Epithelial cell of esophagus (primary cell): ENCODE measurements around the gene NOL4L.
A peak's percentile ranks its signal among the peaks of the same experiment; 100 is the strongest.

ENCODE experiments used
- DNase-seq: peaks from one replicate; pipeline ENCODE4 v3.0.0; 2010; ENCODE audit warnings: low read depth
- H3K4me3 ChIP-seq: 2 replicates; pipeline ENCODE4 v1.5.1; 2011; ENCODE audit warnings: mild to moderate bottlenecking, low read length, control low read depth
- TF ChIP-seq, protein P1 (sequence below): IDR thresholded peaks from 2 replicates; pipeline ENCODE4 v1.5.1; 2011; ENCODE audit warnings: low read depth, mild to moderate bottlenecking, low read length, control low read depth, inconsistent platforms; ENCODE audit not compliant: insufficient read depth; ENCODE audit errors: missing control alignments

NOL4L gene

DNA sequence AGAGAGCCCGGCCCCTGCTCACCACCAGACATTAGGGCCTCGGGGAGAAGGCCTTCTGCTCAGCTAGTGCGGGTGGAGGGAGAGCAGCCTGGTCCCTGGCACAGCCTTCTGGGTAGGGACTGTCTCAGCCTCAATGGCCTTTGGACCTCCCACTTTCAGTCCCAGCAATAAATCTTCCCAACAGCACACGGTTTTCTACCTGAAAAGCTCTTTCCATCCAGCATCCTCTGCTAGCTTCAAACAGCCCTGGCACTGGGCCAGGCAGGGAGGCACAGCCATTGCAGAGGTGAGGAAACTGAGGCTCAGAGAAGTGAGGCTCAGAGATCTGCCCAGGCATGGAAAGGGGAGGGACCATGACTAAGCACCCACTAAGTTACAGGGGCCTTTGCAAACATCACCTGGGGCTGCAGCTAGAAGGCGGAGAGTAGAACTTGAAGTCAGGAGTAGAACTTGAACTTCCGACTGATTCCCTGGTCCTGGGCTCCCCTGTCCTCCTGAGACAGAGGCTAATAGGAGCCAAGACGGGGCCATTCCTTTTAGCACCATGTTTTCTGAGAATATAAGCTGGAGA lies 43.9 kb upstream of the NOL4L start:
- TF ChIP-seq, protein P1, sequence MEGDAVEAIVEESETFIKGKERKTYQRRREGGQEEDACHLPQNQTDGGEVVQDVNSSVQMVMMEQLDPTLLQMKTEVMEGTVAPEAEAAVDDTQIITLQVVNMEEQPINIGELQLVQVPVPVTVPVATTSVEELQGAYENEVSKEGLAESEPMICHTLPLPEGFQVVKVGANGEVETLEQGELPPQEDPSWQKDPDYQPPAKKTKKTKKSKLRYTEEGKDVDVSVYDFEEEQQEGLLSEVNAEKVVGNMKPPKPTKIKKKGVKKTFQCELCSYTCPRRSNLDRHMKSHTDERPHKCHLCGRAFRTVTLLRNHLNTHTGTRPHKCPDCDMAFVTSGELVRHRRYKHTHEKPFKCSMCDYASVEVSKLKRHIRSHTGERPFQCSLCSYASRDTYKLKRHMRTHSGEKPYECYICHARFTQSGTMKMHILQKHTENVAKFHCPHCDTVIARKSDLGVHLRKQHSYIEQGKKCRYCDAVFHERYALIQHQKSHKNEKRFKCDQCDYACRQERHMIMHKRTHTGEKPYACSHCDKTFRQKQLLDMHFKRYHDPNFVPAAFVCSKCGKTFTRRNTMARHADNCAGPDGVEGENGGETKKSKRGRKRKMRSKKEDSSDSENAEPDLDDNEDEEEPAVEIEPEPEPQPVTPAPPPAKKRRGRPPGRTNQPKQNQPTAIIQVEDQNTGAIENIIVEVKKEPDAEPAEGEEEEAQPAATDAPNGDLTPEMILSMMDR, result no peak
- DNase-seq, result peak; percentile 63
- H3K4me3 ChIP-seq, result no peak overlapping the region

GRCh38 chr20:32626859-32627636 lies 41.9 kb upstream of the NOL4L start:
- no peak for DNase-seq

GRCh38 chr20:32626407-32626806 lies 41.3 kb upstream of the NOL4L start:
- no peak overlapping the region for H3K4me3 ChIP-seq
- TF ChIP-seq, protein P1, result no peak
- no peak for DNase-seq

More at GRCh38 chr20:32626859-32627636, 41.9 kb upstream of the NOL4L start:
- TF ChIP-seq, protein P1, result no peak
- no peak overlapping the region for H3K4me3 ChIP-seq

- TF ChIP-seq, protein P1, result no peak
- DNase-seq, result no peak
- no peak overlapping the region for H3K4me3 ChIP-seq
These were observed 40.9 kb upstream of the NOL4L start for GRCh38 chr20:32625996-32626395.

DNA sequence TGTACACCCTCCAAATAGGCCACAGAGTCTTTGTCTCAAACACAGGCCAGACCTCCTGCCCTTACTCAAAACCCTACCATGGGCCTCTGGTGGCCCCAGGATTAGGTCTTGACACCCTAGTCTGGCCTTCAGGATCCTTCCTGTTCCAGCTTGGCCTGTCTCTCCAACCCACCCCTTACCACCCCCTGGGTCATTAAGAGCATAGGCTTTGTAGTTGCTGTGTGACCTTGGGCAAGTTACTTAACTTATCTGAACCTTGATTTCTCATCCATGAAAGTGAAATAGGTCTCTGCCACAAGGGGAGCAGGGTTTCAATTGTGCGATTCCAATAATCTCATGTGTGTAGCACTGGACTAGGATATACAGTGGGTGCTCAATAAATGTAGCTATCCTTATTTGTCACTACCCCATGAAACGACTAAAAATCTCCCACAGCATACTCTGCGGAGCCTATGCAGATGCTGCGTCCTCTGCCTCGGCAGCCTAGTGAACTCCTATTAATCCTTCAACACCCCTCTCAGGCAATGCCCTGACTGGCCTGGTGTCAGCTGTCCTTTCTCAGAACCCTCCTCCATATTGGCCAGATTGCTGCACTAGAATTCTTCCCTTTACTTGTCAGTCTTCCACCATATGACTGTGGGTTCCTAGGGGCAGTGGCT lies 39.7 kb upstream of the NOL4L start:
- DNase-seq, result no peak
- no peak overlapping the region for H3K4me3 ChIP-seq
- TF ChIP-seq, protein P1, result no peak

GRCh38 chr20:32623667-32624157 lies 38.6 kb upstream of the NOL4L start:
- no peak overlapping the region for H3K4me3 ChIP-seq
- no peak for DNase-seq
- TF ChIP-seq, protein P1, result no peak
